Gastrocnemius medialis (tissue), 4 donors: Measurements from ENCODE around the gene CBARP.

Experiments
- CTCF ChIP-seq, 5 experiments: fragments of 450-650 bp in 3 of 5; fragments of 200-600 bp in 2 of 5; sonication (generic) in 2 of 5; IDR thresholded peaks in 4 of 5; conservative IDR thresholded peaks in 1 of 5; 1 replicate in 4 of 5; 2 replicates in 1 of 5; pipeline ENCODE4 v1.5.1; 2016 to 2019; ENCODE audit warnings: antibody characterized with exemption in 5 of 5, mild to moderate bottlenecking in 3 of 5, moderate library complexity in 3 of 5
- POLR2A ChIP-seq, 2 donors: fragments of 450-650 bp; IDR thresholded peaks; one replicate each; pipeline ENCODE4 v1.6.1; 2017; ENCODE audit warnings: antibody characterized with exemption in 2 of 2, mild to moderate bottlenecking in 2 of 2, moderate library complexity in 2 of 2

- no peak for TF ChIP-seq CTCF (IDR thresholded peaks at IDR 0.05 in 4 of 5, conservative IDR thresholded peaks at IDR 0.05 in 1 of 5)
- TF ChIP-seq POLR2A (IDR thresholded peaks at IDR 0.05) = peak; percentile 25 to 41
These were observed 9.9 kb upstream of the CBARP start for GRCh38 chr19:1247748-1248138.
